Kidney (tissue), 14 donors: ENCODE results near the gene CDK14. TPM values are rescaled to one million over a fixed set of nuclear protein-coding genes. Genes with fewer than 3 reads are reported as not detected.

Source experiments
- DNase-seq, 5 donors: peaks; one replicate each; pipeline ENCODE4 v3.0.0-alpha.2; 2013 to 2020
- FAIRE-seq: peaks from 2 replicates; lab custom pipeline; 2012; peaks lifted over from hg19 to GRCh38; lab: Jason Lieb, UNC
- H3K27ac ChIP-seq, 2 donors: one replicate each; pipeline ENCODE4 v1.7.0; 2013; ENCODE audit warnings: low read depth in 2 of 2, low read length in 2 of 2, inconsistent platforms in 1 of 2
- H3K27me3 ChIP-seq: one replicate; pipeline ENCODE4 v1.7.1; 2013; ENCODE audit warnings: low read length, inconsistent platforms; ENCODE audit not compliant: control insufficient read depth, insufficient read depth
- H3K36me3 ChIP-seq, 3 donors: one replicate each; pipeline versions ENCODE4 v1.7.0 to v1.7.1; 2013; ENCODE audit warnings: low read length in 3 of 3, control low read depth in 1 of 3, inconsistent platforms in 1 of 3; ENCODE audit not compliant: insufficient read depth in 3 of 3, control insufficient read depth in 2 of 3
- H3K4me1 ChIP-seq, 3 donors: one replicate each; pipeline versions ENCODE4 v1.7.0 to v1.7.1; 2013; ENCODE audit warnings: low read length in 3 of 3, inconsistent platforms in 1 of 3, low read depth in 1 of 3; ENCODE audit not compliant: control insufficient read depth in 2 of 3, insufficient read depth in 2 of 3
- H3K4me3 ChIP-seq, 3 donors: one replicate each; pipeline versions ENCODE4 v1.7.0 to v1.8.1; 2013; ENCODE audit warnings: low read length in 3 of 3, control low read depth in 1 of 3, inconsistent platforms in 1 of 3
- H3K9ac ChIP-seq, 3 donors: one replicate each; pipeline versions ENCODE4 v1.7.0 to v1.7.1; 2013; ENCODE audit warnings: low read length in 3 of 3, control low read depth in 1 of 3, inconsistent platforms in 1 of 3
- H3K9me3 ChIP-seq, 3 donors: one replicate each; pipeline versions ENCODE4 v1.7.0 to v1.7.1; 2013; ENCODE audit warnings: low read length in 3 of 3, control low read depth in 1 of 3, inconsistent platforms in 1 of 3; ENCODE audit not compliant: control insufficient read depth in 2 of 3, insufficient read depth in 1 of 3
- intact Hi-C: fragments of 100-400 bp; cut with DNase I; formaldehyde crosslinking; loops from one replicate; pipeline ENCODE4 v1.11.1; 2022
- polyA plus RNA-seq: library from polyadenylated mRNA; stranded (reverse); fragments of 350-450 nt; fragmentation: Illumina TruSeq; extraction: RNeasy Lipid Tissue Mini Kit (QIAGEN cat#74804); gene quantifications from one replicate; pipeline ENCODE4 v1.2.3, GENCODE V29; 2014; ENCODE audit warnings: low read depth, low replicate concordance; ENCODE audit not compliant: insufficient read depth
- total RNA-seq: library from RNA; stranded (reverse); fragmentation: NEBNext Ultra II Directional; extraction: Animal tissue kit (Norgen Biotek cat#: 25700); gene quantifications from one replicate; pipeline ENCODE4 v1.2.1, GENCODE V29; 2021
- TF ChIP-seq, protein P1 (sequence below): IDR thresholded peaks from 3 replicates; pipeline ENCODE4 v1.5.1; 2012; ENCODE audit warnings: mild to moderate bottlenecking, moderate library complexity, borderline replicate concordance; ENCODE audit not compliant: insufficient read depth; ENCODE audit errors: extremely low read depth
- donor health status: control.
- donor health status: control.
- donor health status: control.
- donor health status: control.
- donor health status: control.
- donor health status: DM: yes; HTN: yes; CAD: no.
- donor health status: Normal renal cell carcinoma (clear cell type).

Gene CDK14
- total and polyA plus RNA-seq, 2 donors from 2014 or later = 11.9 to 33.9 TPM

GRCh38 chr7:91021956-91022355 is 425.8 kb downstream of the CDK14 start:
- Histone ChIP-seq H3K9ac (no peak overlapping the region), H3K27ac (no peak overlapping the region), H3K36me3 (no peaks in the 10 kb centered on the region), H3K27me3 (no peaks in the 10 kb centered on the region), H3K9me3 (no peaks in the 10 kb centered on the region), H3K4me1 (no peaks in the 10 kb centered on the region), H3K4me3 (no peak overlapping the region)
- FAIRE-seq (no peak), DNase-seq (no peak)
- TF ChIP-seq, protein P1, sequence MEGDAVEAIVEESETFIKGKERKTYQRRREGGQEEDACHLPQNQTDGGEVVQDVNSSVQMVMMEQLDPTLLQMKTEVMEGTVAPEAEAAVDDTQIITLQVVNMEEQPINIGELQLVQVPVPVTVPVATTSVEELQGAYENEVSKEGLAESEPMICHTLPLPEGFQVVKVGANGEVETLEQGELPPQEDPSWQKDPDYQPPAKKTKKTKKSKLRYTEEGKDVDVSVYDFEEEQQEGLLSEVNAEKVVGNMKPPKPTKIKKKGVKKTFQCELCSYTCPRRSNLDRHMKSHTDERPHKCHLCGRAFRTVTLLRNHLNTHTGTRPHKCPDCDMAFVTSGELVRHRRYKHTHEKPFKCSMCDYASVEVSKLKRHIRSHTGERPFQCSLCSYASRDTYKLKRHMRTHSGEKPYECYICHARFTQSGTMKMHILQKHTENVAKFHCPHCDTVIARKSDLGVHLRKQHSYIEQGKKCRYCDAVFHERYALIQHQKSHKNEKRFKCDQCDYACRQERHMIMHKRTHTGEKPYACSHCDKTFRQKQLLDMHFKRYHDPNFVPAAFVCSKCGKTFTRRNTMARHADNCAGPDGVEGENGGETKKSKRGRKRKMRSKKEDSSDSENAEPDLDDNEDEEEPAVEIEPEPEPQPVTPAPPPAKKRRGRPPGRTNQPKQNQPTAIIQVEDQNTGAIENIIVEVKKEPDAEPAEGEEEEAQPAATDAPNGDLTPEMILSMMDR = no peak
- intact Hi-C loops = no loop called here

DNA sequence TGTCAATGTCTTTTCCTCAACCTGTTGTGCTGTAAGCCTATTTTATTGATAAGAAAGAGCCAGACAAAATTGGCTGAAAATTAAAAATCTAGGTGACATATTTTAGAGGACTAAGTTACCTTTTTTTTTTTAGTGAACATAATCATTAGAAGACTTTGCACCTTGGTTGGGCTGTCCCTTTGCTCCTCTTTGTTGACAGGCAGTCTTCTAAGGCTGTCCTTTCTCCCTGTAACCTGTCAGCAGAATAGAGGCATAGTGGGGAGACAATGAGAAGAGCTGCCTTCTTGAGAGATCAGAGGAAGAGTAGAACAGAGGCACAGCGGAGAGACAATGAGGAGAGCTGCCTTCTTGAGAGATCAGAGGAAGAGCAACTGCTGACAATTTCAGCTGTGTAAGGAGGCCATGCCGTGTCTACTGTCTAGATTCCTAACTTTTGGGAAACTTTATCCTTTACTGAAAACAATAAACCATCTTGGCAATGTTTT is 429.8 kb downstream of the CDK14 start:
- DNase-seq (no peak), FAIRE-seq (no peak)
- Histone ChIP-seq H3K4me3 (no peak overlapping the region), H3K9me3 (no peaks in the 10 kb centered on the region), H3K27me3 (no peaks in the 10 kb centered on the region), H3K9ac (no peak overlapping the region), H3K36me3 (no peaks in the 10 kb centered on the region), H3K27ac (no peak overlapping the region), H3K4me1 (no peaks in the 10 kb centered on the region)
- intact Hi-C loops = no loop called here
- TF ChIP-seq, protein P1 = no peak

DNA sequence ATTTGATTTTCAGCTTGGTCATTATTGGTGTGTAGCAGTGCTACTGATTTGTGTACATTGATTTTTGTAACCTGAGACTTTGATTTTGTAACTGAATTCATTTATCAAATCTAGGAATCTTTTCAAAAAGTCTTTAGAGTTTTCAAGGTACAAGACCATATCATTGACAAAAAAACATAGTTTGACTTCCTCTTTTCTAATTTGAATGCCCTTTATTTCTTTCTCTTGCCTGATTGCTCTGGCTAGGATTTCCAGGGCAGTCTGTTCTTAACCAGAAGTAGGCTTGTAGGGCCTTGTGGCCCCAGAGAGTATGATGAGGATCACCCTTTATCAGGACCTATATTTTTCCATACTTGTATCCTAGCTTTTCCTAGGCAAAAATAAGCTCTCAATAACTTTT is 433.6 kb downstream of the CDK14 start:
- no peak overlapping the region for H3K9ac ChIP-seq
- FAIRE-seq (no peak), DNase-seq (no peak)
- H3K9me3 ChIP-seq = no peaks in the 10 kb centered on the region
- no peak overlapping the region for H3K27ac ChIP-seq
- H3K4me3 ChIP-seq = no peak overlapping the region
- no peaks in the 10 kb centered on the region for H3K36me3 ChIP-seq
- intact Hi-C loops = no loop called here
- no peaks in the 10 kb centered on the region for H3K27me3 ChIP-seq
- H3K4me1 ChIP-seq = no peaks in the 10 kb centered on the region
- TF ChIP-seq, protein P1 = no peak

- no peak overlapping the region for H3K4me3 ChIP-seq
- no peaks in the 10 kb centered on the region for H3K9me3 ChIP-seq
- no peak overlapping the region for H3K27ac ChIP-seq
- TF ChIP-seq, protein P1 = no peak
- H3K36me3 ChIP-seq = no peaks in the 10 kb centered on the region
- H3K4me1 ChIP-seq = no peaks in the 10 kb centered on the region
- no peak for FAIRE-seq
- intact Hi-C loops = no loop called here
- no peaks in the 10 kb centered on the region for H3K27me3 ChIP-seq
- no peak overlapping the region for H3K9ac ChIP-seq
- no peak for DNase-seq
These were observed 434.7 kb downstream of the CDK14 start for GRCh38 chr7:91030680-91031380.
